ENCODE measurements around the gene FGF14.

DNA sequence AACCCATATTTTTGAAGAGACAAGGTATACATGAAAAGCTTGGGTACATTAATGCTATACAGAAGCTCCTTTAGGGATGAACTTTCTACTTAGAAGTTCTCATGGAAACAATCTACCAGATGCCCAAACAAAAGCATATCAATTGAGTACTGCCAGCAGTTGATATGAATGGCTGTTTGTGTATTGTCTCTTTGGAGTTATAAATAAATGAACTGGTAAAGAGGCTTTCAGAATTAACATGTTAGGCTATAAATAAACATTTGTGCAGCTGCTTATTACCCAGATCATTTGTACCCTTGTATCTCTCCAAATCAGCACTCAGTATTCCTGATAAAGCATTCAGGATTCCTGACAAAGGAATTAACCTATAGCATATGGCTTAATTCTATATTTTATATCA, 418.9 kb downstream of the FGF14 start:
- TF ChIP-seq, protein P1, sequence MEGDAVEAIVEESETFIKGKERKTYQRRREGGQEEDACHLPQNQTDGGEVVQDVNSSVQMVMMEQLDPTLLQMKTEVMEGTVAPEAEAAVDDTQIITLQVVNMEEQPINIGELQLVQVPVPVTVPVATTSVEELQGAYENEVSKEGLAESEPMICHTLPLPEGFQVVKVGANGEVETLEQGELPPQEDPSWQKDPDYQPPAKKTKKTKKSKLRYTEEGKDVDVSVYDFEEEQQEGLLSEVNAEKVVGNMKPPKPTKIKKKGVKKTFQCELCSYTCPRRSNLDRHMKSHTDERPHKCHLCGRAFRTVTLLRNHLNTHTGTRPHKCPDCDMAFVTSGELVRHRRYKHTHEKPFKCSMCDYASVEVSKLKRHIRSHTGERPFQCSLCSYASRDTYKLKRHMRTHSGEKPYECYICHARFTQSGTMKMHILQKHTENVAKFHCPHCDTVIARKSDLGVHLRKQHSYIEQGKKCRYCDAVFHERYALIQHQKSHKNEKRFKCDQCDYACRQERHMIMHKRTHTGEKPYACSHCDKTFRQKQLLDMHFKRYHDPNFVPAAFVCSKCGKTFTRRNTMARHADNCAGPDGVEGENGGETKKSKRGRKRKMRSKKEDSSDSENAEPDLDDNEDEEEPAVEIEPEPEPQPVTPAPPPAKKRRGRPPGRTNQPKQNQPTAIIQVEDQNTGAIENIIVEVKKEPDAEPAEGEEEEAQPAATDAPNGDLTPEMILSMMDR (IDR thresholded peaks at IDR 0.05), result no peak
- no peak for TF ChIP-seq POLR2A (IDR thresholded peaks at IDR 0.05)
